ENCODE measurements around the gene CUTA.

The CUTA gene

DNA sequence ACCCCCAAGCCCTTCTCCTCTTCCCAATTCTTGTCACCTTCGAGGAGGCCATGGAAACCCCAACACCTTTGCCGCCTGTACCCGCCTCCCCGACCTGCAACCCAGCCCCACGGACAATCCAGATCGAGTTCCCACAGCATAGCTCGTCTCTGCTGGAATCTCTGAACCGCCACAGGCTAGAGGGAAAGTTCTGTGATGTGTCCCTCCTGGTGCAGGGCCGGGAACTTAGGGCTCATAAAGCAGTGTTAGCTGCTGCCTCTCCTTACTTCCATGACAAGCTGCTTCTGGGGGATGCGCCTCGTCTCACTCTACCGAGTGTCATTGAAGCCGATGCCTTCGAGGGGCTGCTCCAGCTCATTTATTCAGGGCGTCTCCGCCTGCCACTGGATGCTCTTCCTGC is 37.1 kb upstream of the CUTA start:
- CTCF ChIA-PET: interaction anchor here (1.0 to 1.7 kb wide), 5 partner anchors 13 to 246 kb away, joined by 3 to 7 read pairs (median 3); no protein-coding TSS in a partner anchor
- TF ChIP-seq, protein P1, sequence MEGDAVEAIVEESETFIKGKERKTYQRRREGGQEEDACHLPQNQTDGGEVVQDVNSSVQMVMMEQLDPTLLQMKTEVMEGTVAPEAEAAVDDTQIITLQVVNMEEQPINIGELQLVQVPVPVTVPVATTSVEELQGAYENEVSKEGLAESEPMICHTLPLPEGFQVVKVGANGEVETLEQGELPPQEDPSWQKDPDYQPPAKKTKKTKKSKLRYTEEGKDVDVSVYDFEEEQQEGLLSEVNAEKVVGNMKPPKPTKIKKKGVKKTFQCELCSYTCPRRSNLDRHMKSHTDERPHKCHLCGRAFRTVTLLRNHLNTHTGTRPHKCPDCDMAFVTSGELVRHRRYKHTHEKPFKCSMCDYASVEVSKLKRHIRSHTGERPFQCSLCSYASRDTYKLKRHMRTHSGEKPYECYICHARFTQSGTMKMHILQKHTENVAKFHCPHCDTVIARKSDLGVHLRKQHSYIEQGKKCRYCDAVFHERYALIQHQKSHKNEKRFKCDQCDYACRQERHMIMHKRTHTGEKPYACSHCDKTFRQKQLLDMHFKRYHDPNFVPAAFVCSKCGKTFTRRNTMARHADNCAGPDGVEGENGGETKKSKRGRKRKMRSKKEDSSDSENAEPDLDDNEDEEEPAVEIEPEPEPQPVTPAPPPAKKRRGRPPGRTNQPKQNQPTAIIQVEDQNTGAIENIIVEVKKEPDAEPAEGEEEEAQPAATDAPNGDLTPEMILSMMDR (IDR thresholded peaks at IDR 0.05; ENCODE audit: control extremely low read depth, extremely low read depth, low read depth, missing control alignments): no peak
- POLR2A ChIA-PET: no interaction called here
- no peak for DNase-seq (ENCODE audit: extremely low spot score)

DNA sequence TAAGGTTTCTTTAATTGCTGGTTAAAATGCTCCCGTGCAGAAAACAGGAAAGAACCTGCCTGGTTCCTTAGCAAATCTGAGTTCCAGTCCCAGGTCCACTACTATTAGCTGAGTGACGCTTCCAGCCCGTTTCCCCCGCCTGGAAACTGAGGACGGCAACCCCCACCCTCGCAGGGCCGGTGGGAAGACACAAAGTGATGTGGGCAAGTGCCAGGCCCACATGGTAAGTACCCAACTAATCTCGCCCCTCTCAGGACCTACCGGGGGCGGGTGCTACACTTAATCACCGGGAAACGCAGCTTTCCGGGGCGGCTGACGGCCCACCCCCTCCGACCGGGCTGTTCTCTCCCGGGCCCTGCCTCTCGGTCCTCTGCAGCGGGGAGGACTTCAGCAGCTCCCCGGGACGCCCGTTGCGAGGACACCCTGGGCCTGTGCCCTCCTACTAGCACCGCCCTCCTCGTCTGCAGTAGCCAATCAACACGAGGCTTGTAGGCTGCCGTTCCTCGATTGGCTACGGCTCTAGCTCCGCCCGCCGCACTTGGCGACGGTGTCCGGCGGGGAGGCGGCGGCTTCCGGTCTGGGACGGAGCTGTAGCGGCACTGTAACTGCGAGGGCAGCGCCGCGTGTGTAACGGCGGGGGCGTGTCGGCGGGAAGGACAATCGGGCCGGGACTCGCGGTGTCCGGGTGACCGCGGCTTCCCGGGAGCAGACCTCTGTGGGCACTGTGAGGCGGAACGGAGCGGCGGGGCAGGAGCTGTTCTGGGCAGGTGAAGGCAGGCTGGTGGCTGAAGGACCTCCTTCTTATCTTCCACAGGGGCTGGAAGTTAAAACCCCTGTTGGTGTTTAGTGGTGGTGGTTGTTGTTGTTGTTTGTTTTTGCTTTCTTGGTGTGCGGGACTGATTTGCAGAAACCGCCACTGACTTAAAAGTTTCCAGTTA is 36.4 kb upstream of the CUTA start, which contains the start of gene ZBTB9:
ZBTB9 (plus strand) TSS at position 568 of the 938 bp plus-strand sequence. CDS start 525 bp downstream, outside the sequence.
- ChIA-PET POLR2A (interaction anchor here (0.6 kb wide), 1 partner anchor 81 kb away, joined by 3 read pairs; no protein-coding TSS in a partner anchor), CTCF (interaction anchor here (0.7 to 1.7 kb wide), 11 partner anchors 8 to 246 kb away, joined by 3 to 7 read pairs (median 3); no protein-coding TSS in a partner anchor)
- TF ChIP-seq, protein P1 (IDR thresholded peaks at IDR 0.05; ENCODE audit: control extremely low read depth, extremely low read depth, low read depth, missing control alignments): no peak

DNA sequence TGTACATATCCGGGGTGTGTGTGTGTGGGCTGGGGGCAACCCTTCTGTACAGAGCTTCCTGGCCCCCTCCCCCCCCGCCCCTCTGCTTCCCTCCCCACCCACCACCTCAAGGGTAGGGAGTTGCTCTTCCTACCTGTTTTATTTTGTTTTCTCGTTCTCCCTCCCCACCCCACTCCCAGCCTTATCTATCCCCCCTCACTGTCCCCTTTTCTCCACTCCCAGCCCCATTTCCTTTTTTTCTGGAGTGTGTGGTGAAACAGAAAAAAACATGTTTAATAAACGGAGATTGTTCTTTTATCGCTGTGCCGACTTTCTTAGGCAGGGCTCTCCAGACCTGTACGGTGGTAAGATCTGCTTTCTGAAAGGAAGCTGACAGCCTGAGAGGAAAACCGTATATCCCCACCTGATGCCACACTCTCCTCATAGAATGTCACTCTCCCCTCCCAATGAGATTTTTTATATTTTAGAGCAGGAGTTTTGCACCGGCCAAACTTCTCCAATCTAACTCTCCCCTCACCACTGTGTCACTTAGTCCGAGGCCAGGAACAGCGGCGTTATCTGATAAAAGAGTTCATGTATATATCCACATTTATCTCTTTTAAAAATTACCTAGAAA is 35.6 kb upstream of the CUTA start:
- TF ChIP-seq, protein P1 (IDR thresholded peaks at IDR 0.05; ENCODE audit: control extremely low read depth, extremely low read depth, low read depth, missing control alignments): no peak
- CTCF ChIA-PET: interaction anchor here (0.7 to 1.7 kb wide), 9 partner anchors 13 to 189 kb away, joined by 3 to 7 read pairs (median 3); no protein-coding TSS in a partner anchor
- DNase-seq (ENCODE audit: extremely low spot score): no peak
- POLR2A ChIA-PET: no interaction called here

More for the DNA sequence above, 36.4 kb upstream of the CUTA start, which contains the start of gene ZBTB9:
- DNase-seq (ENCODE audit: extremely low spot score): peak; percentile 99

DNA sequence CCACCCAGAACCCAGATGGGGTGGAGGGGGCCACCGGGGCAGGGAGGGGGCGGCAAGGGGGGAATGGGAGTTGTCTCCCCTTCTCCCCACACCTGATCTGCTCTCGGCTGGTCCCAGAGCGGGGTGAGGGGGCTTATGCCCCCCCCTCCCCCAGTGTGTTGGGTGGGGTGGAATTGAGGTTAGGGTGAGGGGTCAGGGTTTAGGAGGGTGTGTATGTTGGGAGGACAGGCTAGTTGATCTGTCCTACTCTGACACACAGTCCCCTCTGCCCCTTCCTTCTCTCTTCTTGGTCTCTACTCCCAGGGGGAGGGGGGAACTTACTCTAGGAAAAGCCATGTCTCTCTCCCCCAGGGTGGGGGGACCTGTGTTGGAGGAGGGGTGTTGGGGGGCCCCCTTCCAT is 34.6 kb upstream of the CUTA start:
- ChIA-PET POLR2A (no interaction called here), CTCF (no interaction called here)
- DNase-seq (ENCODE audit: extremely low spot score): no peak
- TF ChIP-seq, protein P1 (IDR thresholded peaks at IDR 0.05; ENCODE audit: control extremely low read depth, extremely low read depth, low read depth, missing control alignments): no peak

DNA sequence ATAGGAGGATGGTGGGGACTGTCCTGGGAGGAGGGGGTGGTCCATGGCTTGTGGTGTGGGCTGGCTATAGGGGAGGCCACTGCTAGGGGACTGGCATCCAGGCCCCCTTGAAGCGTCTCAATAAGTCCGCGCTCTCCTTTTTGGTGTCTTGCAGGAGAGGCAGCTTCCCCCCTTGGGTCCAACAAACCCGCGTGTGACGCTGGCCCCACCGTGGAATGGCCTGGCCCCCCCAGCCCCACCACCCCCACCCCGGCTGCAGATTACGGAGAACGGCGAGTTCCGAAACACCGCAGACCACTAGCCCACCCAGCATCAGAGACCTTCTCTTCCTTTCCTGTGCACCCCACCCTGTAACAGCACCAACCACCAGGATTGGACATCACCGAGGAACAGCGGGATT is 33.7 kb upstream of the CUTA start:
- POLR2A ChIA-PET: no interaction called here
- CTCF ChIA-PET: no interaction called here
- DNase-seq (ENCODE audit: extremely low spot score): peak; percentile 7
- TF ChIP-seq, protein P1 (IDR thresholded peaks at IDR 0.05; ENCODE audit: control extremely low read depth, extremely low read depth, low read depth, missing control alignments): no peak

DNA sequence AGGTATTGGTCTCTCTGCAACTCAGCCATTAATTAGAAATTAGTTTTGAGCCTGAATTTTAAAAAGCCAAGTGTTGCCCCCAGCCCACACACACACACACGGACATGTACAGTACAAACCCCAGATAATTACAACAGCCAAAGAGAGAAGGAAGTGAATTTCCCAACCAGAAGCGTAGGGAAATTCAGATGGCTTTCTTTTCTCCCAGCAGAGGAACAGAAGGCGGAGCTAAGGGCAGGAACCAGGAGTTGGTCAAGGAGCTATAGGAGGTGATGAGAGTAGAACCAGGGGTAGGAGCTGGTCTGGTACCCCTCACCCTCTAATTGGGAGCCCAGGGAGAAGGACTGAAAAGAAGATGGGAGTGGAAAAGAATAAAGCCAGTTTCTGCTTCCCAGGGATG is 32.5 kb upstream of the CUTA start:
- TF ChIP-seq, protein P1 (IDR thresholded peaks at IDR 0.05; ENCODE audit: control extremely low read depth, extremely low read depth, low read depth, missing control alignments): no peak
- no peak for DNase-seq (ENCODE audit: extremely low spot score)
- POLR2A ChIA-PET: no interaction called here
- CTCF ChIA-PET: interaction anchor here (1.1 to 1.5 kb wide), 2 partner anchors 10 to 18 kb away, joined by 3 to 6 read pairs; no protein-coding TSS in a partner anchor

All from GM10248 (cell line).